Renal cortical epithelial cell (primary cell): ENCODE measurements around the gene XDH. TPM values are rescaled to one million over a fixed set of nuclear protein-coding genes. Genes with fewer than 3 reads are reported as not detected.

Experiments used
- DNase-seq: peaks from one replicate; pipeline ENCODE4 v3.0.0-alpha.2; 2011; ENCODE audit warnings: low read depth
- total RNA-seq: library from RNA; depleted of rRNA; stranded (reverse); fragments of >200 nt; gene quantifications from 2 replicates; pipeline ENCODE4 v1.2.3, GENCODE V29; 2014

XDH gene
- total RNA-seq = 2.0 and 25.9 TPM in 2 replicates

DNA sequence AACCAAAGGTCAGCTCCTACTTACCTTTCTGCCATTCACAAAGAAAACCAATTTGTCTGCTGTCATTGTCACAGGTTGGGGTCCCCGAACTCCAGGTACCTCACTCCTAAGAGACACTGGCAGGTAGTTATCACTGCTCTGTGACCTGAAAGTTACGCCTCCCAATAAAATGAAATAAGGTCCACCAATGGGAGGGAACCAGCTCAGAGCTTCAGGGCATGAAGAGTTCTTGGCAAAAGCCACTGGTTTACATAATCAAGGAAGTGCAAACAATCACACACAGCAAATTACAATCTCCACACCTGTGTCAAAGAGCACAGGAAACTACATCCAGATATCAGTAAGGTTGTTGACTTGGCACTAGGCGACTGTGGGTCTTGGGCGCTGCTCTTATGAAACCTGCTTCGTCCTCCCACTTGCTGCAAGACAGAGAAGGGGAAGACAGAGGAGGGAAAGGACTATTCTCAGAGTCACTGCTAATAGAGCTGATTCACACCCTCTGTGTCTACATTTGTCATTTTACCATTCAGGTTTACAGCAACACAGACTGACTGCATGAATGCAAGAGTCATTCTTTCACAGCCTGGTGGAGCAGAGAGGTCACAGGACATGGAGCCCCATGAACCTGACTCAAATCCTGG is at the start of gene XDH:
Gene XDH (minus strand): TSS at position 142 of the 641 bp plus-strand sequence. CDS start 76 bp downstream, at position 66.
- DNase-seq = peak; percentile 89

GRCh38 chr2:31457651-31458050 is 43.1 kb upstream of the XDH start:
- DNase-seq = no peak

DNA sequence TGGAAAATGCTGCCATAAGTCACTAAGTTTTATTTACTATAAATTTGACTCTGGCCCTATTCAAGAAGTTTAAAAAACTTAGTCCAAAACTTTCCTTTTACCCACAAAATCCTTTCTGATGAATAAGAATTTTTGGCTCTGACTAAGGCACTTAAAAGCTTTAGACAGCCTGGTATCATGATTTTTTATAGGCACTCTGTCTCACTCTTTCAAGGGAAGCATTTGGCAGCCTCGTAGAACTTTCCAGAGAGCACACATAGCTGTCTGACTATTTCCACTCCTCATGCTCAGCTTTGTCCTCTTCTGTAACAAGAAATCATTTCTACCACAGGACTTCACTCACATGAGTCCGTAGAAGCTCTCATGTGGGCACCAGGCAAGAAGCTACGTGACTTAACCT is 32.3 kb upstream of the XDH start:
- no peak for DNase-seq

GRCh38 chr2:31442376-31442775 is 27.8 kb upstream of the XDH start:
- no peak for DNase-seq

DNA sequence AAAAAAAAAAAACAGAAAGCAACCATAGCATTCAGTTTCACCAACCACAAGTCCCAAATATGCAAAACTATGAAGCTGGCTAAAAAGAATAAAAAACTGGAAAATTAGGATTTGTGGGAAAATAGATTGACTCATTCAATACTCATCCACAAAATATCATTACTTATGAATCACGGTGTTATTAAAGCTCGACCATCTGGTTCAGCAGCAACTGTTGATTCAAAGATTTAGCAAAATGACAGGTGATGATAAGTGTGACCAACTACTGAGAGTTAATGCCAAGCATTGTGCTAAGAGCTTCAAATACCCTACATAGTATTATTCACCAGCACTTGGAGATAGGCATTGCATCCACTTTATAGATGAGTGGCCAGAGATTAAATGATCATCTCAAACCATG is 26.2 kb upstream of the XDH start:
- no peak for DNase-seq

DNA sequence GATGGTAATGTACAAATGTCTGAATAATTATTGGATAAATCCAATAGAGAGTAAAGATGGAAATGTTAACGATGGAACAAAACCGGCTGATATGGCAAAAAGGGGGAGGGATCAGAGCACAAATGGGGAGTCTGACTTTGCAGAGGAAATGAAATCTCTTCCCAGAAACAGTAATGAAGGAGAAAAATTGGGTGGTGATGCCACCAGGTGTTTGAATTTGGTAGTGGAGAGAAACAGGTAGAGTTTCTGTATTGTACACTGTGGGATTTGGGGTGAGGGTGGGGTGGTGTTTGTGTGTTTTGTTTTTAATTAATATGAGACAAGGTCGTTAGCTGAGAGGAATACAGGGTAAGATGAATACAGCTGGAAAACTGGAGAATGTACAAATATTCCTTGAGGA is 20.4 kb upstream of the XDH start:
- DNase-seq = no peak

GRCh38 chr2:31433541-31433940 is 19.0 kb upstream of the XDH start:
- peak; percentile 54 for DNase-seq

DNA sequence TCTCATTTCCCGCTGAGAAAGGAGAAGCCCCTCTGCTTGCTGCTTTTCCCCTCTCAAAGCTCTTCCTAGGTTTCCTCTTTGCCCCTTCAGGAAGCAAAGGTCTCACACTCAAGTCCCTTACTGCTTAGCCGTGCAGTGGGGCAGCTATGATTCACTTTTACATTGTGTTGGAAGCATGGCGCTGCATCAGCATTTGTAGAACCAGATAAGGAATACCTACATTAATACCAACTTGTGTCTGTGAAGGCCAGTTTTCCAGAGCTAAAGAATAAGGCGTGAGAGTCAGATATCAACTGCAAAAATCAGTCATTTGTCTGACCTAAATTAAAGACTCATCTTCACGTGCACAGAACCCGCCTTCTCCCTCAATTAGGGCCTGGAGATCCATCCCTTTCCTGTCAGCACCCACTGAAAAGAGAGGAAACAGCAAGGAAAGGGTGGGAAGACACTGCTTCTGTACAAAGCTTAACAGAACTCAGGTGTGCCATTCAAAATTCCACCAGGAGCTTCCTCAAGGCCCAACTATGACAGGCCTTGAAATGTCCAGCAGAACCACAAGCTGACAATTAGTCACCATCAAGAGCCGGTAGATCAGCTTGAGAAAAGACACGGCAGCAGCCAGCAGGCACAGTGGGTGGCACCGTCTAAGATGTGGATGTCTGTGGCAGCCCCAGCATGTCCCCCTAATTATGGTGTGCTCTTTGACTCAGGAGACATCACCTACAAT is 16.1 kb upstream of the XDH start:
- DNase-seq = no peak

DNA sequence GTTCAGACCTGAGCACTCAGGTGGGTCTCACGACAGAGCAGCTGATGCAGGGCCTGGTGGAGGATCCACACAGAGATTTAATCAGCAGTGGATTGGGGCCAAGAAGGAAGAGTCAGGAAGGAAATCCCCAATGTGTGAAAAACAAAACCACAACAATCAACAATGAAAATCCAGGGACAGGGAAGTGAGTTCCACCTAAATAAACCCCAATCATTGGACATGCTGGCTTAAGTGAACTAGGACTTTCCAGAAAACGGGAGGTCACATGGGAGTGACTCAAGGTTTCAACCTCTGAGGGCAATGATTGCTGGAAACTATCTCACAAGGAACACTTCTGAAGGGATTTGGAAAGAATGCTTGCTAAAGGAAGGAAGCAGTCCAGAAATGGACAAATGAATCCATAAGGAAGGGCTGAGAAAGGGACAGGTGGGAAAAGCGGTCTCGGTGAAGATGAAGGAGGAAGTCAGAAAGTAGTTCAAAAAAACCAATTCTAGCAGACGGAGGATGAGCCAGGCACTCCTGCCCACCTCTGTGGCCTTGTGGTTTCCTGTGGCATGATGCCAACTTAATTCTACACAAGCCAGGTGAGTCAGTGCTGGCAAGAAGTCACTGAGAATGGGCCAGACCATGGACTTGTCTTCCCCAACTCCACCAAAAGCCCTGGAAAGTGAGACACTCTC is 15.4 kb upstream of the XDH start:
- DNase-seq = peak; percentile 96

GRCh38 chr2:31429040-31429439 is 14.5 kb upstream of the XDH start:
- DNase-seq = peak; percentile 27

DNA sequence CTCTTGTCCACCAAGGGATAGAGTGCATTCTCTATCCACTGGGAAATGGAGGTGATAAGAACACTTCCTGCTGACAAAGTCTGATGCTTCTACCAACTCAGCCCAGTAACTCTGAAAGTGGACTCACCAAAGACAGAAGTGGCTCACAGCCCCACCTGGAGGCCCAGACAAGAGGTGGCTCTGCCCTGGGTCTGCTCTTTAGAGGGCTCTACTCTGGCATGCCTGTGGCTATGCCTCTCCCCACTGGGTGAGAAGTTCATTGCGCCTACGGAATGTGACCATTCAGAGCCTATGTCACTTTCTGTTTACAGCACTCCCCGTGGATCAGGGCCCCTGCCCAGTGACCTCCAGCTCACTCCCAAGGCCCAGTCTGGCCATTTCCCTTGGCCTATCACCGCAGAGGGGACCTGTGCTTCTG is 13.5 kb upstream of the XDH start:
- peak; percentile 32 for DNase-seq

GRCh38 chr2:31426096-31426495 is 11.6 kb upstream of the XDH start:
- DNase-seq = no peak

DNA sequence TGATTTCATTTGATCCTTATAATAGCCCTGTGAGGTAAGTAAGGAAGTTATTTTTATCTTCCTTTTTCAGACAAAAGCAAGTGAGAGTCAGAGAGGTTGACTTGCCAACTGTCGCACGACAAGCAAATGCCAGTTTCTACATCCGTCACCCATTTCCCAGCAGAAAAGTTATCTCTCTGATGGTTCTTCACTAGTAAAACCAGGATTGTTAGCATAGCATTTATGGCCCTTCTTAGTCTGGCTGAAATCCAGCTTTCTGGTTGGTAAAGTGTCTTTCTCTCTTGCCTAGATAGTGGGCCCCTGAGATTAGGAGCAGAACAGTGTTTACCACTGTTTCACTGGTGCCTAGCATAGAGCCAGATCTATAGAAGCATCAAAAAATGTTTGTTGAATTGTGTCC is 7.1 kb upstream of the XDH start:
- DNase-seq = no peak

DNA sequence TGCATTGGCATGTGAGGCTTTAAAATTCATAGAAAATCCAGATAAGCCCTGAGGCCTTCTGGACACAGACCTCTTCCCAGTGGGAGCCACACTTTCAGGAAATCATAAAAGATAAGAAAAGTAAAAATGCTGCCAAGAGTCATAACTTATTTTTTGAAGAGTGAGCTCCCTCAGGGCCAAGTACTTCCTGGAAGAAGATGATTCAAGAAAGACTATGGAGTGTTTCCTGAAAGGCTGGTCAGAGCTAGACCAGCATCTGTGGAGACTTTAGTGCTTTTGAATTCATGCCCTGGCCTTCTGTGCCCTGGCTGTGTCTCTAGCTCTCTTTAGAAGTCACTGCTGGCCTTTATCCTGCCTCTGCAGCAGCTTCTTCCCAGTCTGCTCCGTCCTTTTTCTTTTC is 6.4 kb upstream of the XDH start:
- DNase-seq = no peak

DNA sequence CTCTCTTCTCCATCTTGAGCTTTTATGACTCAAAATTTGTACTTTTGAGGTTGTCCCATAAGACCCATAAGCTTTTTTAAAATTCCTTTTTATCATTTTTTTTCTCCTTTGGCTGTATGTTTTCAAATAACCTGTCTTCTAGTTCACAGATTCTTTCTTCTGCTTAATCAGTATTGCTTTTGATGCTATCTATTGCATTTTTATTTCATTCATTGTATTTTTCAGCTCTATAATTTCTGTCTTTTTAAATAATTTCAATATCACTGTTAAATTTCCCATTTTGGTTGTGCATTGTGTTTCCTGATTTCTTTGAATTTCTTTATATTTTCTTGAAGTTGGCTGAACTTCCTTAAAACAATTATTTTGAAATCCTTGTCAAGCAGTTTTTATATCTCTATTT is 4.8 kb upstream of the XDH start:
- DNase-seq = no peak

DNA sequence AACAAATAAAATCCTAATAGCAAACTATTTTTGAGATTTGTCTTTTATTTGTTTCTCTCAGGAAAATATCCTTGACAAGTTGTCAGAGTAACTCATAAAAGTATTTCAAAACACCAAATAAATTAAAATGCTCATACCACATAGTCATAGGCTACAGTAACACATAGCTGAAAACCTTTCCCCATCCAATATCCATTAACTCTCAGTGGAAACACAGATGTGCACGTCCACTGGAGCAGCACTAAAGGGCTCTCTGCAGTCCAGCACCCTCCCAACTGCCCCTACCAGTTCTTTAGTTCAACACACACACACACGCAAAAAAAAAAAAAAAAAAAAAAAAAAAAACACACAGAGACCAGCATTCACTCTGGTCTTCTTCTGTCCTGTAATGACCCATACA is 879 bp upstream of the XDH start:
- peak; percentile 51 for DNase-seq

DNA sequence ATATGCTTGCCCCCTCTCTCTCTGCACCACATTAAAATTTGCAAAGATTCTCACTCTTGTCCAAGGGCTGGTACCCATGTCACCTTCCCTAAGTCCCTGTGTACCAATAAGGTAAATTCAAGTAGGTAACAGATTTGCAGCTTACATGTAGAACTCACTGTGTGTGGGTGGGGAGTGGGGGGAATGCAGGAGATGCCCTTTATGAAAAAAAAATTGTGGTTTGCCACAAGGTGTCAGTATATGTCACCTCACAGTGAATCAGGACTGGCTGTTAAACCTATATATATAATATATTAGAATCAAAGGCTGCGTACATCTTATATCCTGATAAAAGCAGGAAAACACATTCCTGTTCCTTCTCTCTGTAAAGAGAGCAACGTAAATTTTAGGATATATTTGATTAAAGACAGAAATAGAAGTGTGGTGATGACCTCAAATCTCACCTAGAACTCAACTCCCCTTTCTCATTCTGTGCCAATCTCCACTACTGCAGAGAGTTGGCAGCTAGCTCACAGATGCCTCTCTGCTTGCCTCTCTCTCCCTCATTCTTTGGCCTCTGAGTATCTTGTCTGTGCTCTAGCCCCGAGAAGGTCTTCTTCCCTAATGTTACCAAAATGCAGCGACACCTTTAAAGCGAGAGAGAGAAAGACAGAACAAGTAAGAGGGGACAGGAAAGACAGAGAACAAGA is 536 bp downstream of the XDH start:
- no peak for DNase-seq

DNA sequence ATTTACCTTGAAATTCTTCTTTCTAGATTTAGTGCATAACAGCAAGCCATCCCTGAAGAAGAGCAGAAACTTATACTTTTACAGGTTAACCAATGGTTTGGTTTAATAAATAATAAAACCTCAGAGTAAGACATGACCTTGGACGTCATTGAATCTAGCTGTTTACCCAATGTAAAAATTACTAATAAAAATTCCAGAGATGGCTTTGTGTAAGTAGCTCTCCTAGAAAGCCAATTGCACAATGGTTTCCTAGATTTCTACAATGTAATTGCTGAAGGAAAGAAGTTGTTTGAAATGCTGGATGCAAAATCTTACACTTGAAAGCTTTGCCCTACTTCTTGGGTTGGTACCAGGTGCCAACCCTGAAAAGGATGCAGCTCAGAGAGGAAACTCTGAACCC is 1.5 kb downstream of the XDH start:
- peak; percentile 81 for DNase-seq

DNA sequence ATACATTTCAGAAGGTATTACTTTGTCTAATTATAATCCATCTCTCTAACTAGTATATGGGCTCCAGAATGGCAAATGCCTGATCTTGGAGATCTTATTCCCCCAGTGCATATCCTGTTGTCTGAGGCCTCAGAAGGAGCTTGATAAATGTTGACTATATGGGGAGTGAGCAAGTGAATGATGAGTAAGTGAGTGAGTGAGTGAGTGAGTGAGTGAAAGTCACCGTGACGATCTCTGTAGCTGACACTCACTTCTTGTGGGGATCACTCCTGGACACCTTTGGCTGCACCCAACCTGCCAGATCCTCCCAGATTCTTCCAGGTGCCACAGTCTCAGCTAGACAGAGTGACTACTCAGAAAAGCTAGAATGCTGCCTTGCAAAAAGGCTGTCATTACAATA is 2.8 kb downstream of the XDH start:
- DNase-seq = no peak

GRCh38 chr2:31406593-31407385 is 7.8 kb downstream of the XDH start:
- no peak for DNase-seq

- no peak for DNase-seq
Measured at GRCh38 chr2:31404827-31405226, 9.7 kb downstream of the XDH start.

- no peak for DNase-seq
Measured at GRCh38 chr2:31404302-31404701, 10.2 kb downstream of the XDH start.
